Measurements from ENCODE around the gene PTGES2. TPM values are rescaled to one million over a fixed set of nuclear protein-coding genes. Genes with fewer than 3 reads are reported as not detected.

Gene PTGES2
- total and polyA plus RNA-seq, 9 of the 15 experiments (the other 6 are each of a cell fraction or from before 2014, with no cell fraction given), result 2.4 to 196 (median 90.1) TPM

DNA sequence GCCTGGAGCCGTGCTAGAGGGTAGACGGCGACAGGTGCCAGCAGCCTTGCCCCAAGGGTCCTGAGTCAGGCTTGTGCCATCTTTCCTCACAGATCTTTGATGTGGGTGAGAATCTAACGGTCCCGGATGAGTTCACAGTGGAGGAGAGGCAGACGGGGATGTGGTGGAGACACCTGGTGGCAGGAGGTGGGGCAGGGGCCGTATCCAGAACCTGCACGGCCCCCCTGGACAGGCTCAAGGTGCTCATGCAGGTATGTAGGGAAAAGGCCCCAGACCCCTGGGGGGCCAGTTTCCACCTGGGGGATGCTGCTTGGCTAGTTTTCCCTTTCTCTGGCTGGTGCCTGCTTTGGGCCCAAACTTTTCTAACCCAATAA lies 24.0 kb downstream of the PTGES2 start (continued):
- TF ChIP-seq, protein P1, sequence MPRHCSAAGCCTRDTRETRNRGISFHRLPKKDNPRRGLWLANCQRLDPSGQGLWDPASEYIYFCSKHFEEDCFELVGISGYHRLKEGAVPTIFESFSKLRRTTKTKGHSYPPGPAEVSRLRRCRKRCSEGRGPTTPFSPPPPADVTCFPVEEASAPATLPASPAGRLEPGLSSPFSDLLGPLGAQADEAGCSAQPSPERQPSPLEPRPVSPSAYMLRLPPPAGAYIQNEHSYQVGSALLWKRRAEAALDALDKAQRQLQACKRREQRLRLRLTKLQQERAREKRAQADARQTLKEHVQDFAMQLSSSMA (CRISPR knock-in tag; IDR thresholded peaks at IDR 0.05), result no peak
- TF ChIP-seq ZNF212 (CRISPR knock-in tag; IDR thresholded peaks at IDR 0.05) (no peak), SIX5 (IDR thresholded peaks at IDR 0.05; ENCODE audit: borderline replicate concordance in 1 of 2, insufficient read depth in 1 of 2, low read depth in 1 of 2, low read length in 2 of 2) (no peak), ZNF282 (CRISPR knock-in tag; IDR thresholded peaks at IDR 0.05) (no peak), SREBF1 (IDR thresholded peaks at IDR 0.05; ENCODE audit: borderline replicate concordance, low read depth, low read length) (no peak), ZBED1 (IDR thresholded peaks at IDR 0.05) (no peak), RAD21 (CRISPR knock-in tag; conservative IDR thresholded peaks at IDR 0.05 in 1 of 2, IDR thresholded peaks at IDR 0.05 in 1 of 2) (0 out of 4 replicates have a peak, but pooled peaks of 1 of the 2 experiments have one; percentile 12), CSDE1 (IDR thresholded peaks at IDR 0.05) (no peak)
- TF ChIP-seq, protein P2, sequence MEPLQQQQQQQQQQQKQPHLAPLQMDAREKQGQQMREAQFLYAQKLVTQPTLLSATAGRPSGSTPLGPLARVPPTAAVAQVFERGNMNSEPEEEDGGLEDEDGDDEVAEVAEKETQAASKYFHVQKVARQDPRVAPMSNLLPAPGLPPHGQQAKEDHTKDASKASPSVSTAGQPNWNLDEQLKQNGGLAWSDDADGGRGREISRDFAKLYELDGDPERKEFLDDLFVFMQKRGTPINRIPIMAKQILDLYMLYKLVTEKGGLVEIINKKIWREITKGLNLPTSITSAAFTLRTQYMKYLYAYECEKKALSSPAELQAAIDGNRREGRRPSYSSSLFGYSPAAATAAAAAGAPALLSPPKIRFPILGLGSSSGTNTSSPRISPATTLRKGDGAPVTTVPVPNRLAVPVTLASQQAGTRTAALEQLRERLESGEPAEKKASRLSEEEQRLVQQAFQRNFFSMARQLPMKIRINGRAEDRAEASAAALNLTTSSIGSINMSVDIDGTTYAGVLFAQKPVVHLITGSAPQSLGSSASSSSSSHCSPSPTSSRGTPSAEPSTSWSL (CRISPR knock-in tag; IDR thresholded peaks at IDR 0.05; ENCODE audit: borderline replicate concordance), result no peak
